HG02588 (cell line): ENCODE measurements around the gene FAAP100.

Experiments
- ATAC-seq: cut with Tn5 transposase; IDR thresholded peaks from one replicate; pipeline ENCODE4 v1.9.1; 2021; ENCODE audit warnings: mild to moderate bottlenecking, moderate library complexity; ENCODE audit not compliant: unreplicated experiment

Gene FAAP100

GRCh38 chr17:81576621-81577277, 24.6 kb upstream of the FAAP100 start:
- no peak for ATAC-seq

GRCh38 chr17:81575836-81576235, 23.7 kb upstream of the FAAP100 start:
- no peak for ATAC-seq

GRCh38 chr17:81574643-81574956, 22.4 kb upstream of the FAAP100 start:
- no peak for ATAC-seq

GRCh38 chr17:81573794-81574642, 21.9 kb upstream of the FAAP100 start:
- no peak for ATAC-seq

GRCh38 chr17:81572563-81573168, 20.5 kb upstream of the FAAP100 start:
- no peak for ATAC-seq

- no peak for ATAC-seq
Measured at GRCh38 chr17:81570964-81571363, 18.8 kb upstream of the FAAP100 start.

GRCh38 chr17:81569986-81570514, 17.9 kb upstream of the FAAP100 start:
- no peak for ATAC-seq

GRCh38 chr17:81568416-81568815, 16.3 kb upstream of the FAAP100 start:
- ATAC-seq: no peak

- no peak for ATAC-seq
Measured at GRCh38 chr17:81567191-81567590, 15.0 kb upstream of the FAAP100 start.

GRCh38 chr17:81566461-81567126, 14.4 kb upstream of the FAAP100 start:
- ATAC-seq: no peak

GRCh38 chr17:81565231-81565630, 13.1 kb upstream of the FAAP100 start:
- no peak for ATAC-seq

- no peak for ATAC-seq
Measured at GRCh38 chr17:81564778-81565177, 12.6 kb upstream of the FAAP100 start.

- ATAC-seq: no peak
Measured at GRCh38 chr17:81563861-81564586, 11.9 kb upstream of the FAAP100 start.

- no peak for ATAC-seq
Measured at GRCh38 chr17:81561494-81561885, 9.3 kb upstream of the FAAP100 start.

- ATAC-seq: no peak
Measured at GRCh38 chr17:81558941-81559806, 7.0 kb upstream of the FAAP100 start.

GRCh38 chr17:81558115-81558468, 5.9 kb upstream of the FAAP100 start:
- no peak for ATAC-seq

- ATAC-seq: no peak
Measured at GRCh38 chr17:81557276-81558114, 5.3 kb upstream of the FAAP100 start.

GRCh38 chr17:81556863-81557262, 4.7 kb upstream of the FAAP100 start:
- ATAC-seq: no peak

- ATAC-seq: no peak
Measured at GRCh38 chr17:81556175-81556691, 4.1 kb upstream of the FAAP100 start.
